HepG2 (cell line): ENCODE data around the gene CCDC183. TPM values are rescaled to one million over a fixed set of nuclear protein-coding genes. Genes with fewer than 3 reads are reported as not detected.

Experiments
- BHLHE40 ChIP-seq: IDR thresholded peaks from 2 replicates; pipeline ENCODE4 v1.6.1; 2011; ENCODE audit warnings: low read length, improper control_type of control experiment
- BORCS8-MEF2B ChIP-seq: sonication (generic); formaldehyde crosslinking; IDR thresholded peaks from 2 replicates; pipeline ENCODE4 v1.8.0; 2022; ENCODE audit warnings: mild to moderate bottlenecking, missing genetic modification reagents
- ELF1 ChIP-seq: sonication (generic); formaldehyde crosslinking; IDR thresholded peaks from 2 replicates; pipeline ENCODE4 v1.4.0; 2020; ENCODE audit warnings: missing genetic modification reagents
- MXI1 ChIP-seq: IDR thresholded peaks from 3 replicates; pipeline ENCODE4 v1.6.1; 2012; ENCODE audit warnings: low read depth, low read length, inconsistent platforms, borderline replicate concordance
- MYC ChIP-seq: sonication (generic); formaldehyde crosslinking; IDR thresholded peaks from 2 replicates; pipeline ENCODE4 v1.9.0; 2021; ENCODE audit warnings: missing genetic modification reagents, borderline replicate concordance
- NFKBIZ ChIP-seq: IDR thresholded peaks from 2 replicates; pipeline ENCODE4 v1.6.1; 2018; ENCODE audit warnings: missing genetic modification reagents, missing compliant biosample characterization
- NR2F6 ChIP-seq, 2 experiments: IDR thresholded peaks; 2 replicates each; pipeline ENCODE4 v1.6.1; 2016; ENCODE audit warnings: antibody characterized with exemption in 1 of 2, mild to moderate bottlenecking in 1 of 2
- SOX13 ChIP-seq, 3 experiments: fragments of 450-650 bp in 1 of 3; sonication (generic) in 1 of 3; formaldehyde crosslinking in 1 of 3; IDR thresholded peaks in 2 of 3; conservative IDR thresholded peaks in 1 of 3; 2 replicates each; pipeline versions ENCODE4 v1.5.0 to v1.6.1; 2016 to 2020; ENCODE audit warnings: antibody characterized with exemption in 1 of 3, mild to moderate bottlenecking in 1 of 3, missing compliant biosample characterization in 1 of 3, missing genetic modification reagents in 1 of 3, moderate library complexity in 1 of 3
- ZBTB34 ChIP-seq: sonication (generic); formaldehyde crosslinking; IDR thresholded peaks from 2 replicates; pipeline ENCODE4 v1.8.0; 2022; ENCODE audit warnings: mild to moderate bottlenecking, missing genetic modification reagents
- ZBTB37 ChIP-seq: sonication (generic); formaldehyde crosslinking; IDR thresholded peaks from 2 replicates; pipeline ENCODE4 v1.4.0; 2020; ENCODE audit warnings: mild to moderate bottlenecking, missing genetic modification reagents
- ZFP1 ChIP-seq: IDR thresholded peaks from 2 replicates; pipeline ENCODE4 v1.6.1; 2016
- ZNF124 ChIP-seq: sonication (generic); formaldehyde crosslinking; IDR thresholded peaks from 2 replicates; pipeline ENCODE4 v1.4.0; 2020; ENCODE audit warnings: missing genetic modification reagents
- ZNF296 ChIP-seq: sonication (generic); formaldehyde crosslinking; conservative IDR thresholded peaks from 2 replicates; pipeline ENCODE4 v1.5.0; 2020; ENCODE audit warnings: mild to moderate bottlenecking, missing genetic modification reagents
- ZNF326 ChIP-seq: sonication (generic); formaldehyde crosslinking; IDR thresholded peaks from 2 replicates; pipeline ENCODE4 v1.4.0; 2020; ENCODE audit warnings: missing genetic modification reagents, borderline replicate concordance
- ZNF510 ChIP-seq: sonication (generic); formaldehyde crosslinking; IDR thresholded peaks from 2 replicates; pipeline ENCODE4 v1.4.0; 2020; ENCODE audit warnings: low read depth, mild to moderate bottlenecking, missing genetic modification reagents
- ZNF543 ChIP-seq: sonication (generic); formaldehyde crosslinking; IDR thresholded peaks from 2 replicates; pipeline ENCODE4 v1.4.0; 2020; ENCODE audit warnings: mild to moderate bottlenecking, missing genetic modification reagents
- ZNF605 ChIP-seq: sonication (generic); formaldehyde crosslinking; IDR thresholded peaks from 2 replicates; pipeline ENCODE4 v1.8.0; 2022; ENCODE audit warnings: mild to moderate bottlenecking, missing genetic modification reagents
- ZNF891 ChIP-seq: sonication (generic); formaldehyde crosslinking; IDR thresholded peaks from 2 replicates; pipeline ENCODE4 v1.5.0; 2020; ENCODE audit warnings: mild to moderate bottlenecking, missing genetic modification reagents
- polyA plus RNA-seq, 8 experiments: library from polyadenylated mRNA; depleted of rRNA in 3 of 8; stranded (reverse) in 7 of 8; unstranded in 1 of 8; fragments of >200 nt; fragmentation: Illumina TruSeq in 4 of 8; extraction: Trizol in 4 of 8; gene quantifications; 2 replicates each; pipeline versions ENCODE4 v1.2.1 to v1.2.3, GENCODE V29; 2011 to 2016; ENCODE audit warnings: low read depth in 4 of 8, missing spikeins in 1 of 8, mixed read lengths in 1 of 8; ENCODE audit not compliant: insufficient read depth in 1 of 8
- total RNA-seq, 5 experiments: library from RNA; depleted of rRNA; stranded (reverse); fragments of >200 nt; fragmentation: Illumina TruSeq; extraction: Trizol; gene quantifications; 2 replicates each; pipeline ENCODE4 v1.2.3, GENCODE V29; 2016; ENCODE audit warnings: low read depth in 1 of 5
- TF ChIP-seq, protein P1 (sequence below): IDR thresholded peaks from 2 replicates; pipeline ENCODE4 v1.6.1; 2016; ENCODE audit warnings: mild to moderate bottlenecking, missing biosample characterization, missing genetic modification reagents
- TF ChIP-seq, protein P2 (sequence below): IDR thresholded peaks from 2 replicates; pipeline ENCODE4 v1.6.1; 2016; ENCODE audit warnings: control low read depth
- TF ChIP-seq, protein P3 (sequence below): IDR thresholded peaks from 2 replicates; pipeline ENCODE4 v1.6.1; 2016; ENCODE audit warnings: missing compliant biosample characterization, missing genetic modification reagents, borderline replicate concordance

Gene CCDC183
- total and polyA plus RNA-seq, 2 of the 13 experiments (the other 11 are each of a cell fraction or from before 2014, with no cell fraction given), result 5.0 to 66.4 TPM

GRCh38 chr9:136850866-136851775 is 55.0 kb downstream of the CCDC183 start (continued):
- TF ChIP-seq SOX13 (IDR thresholded peaks at IDR 0.05), result no peak
- no peak for TF ChIP-seq SOX13 (CRISPR knock-in tag; conservative IDR thresholded peaks at IDR 0.05 in 1 of 2, IDR thresholded peaks at IDR 0.05 in 1 of 2)
- no peak for TF ChIP-seq ZFP1 (CRISPR knock-in tag)
- no peak for TF ChIP-seq MXI1
- no peak for TF ChIP-seq BORCS8-MEF2B
- TF ChIP-seq BHLHE40, result no peak
- TF ChIP-seq ZNF543 (CRISPR knock-in tag), result no peak
- TF ChIP-seq MYC, result no peak
- TF ChIP-seq, protein P1, sequence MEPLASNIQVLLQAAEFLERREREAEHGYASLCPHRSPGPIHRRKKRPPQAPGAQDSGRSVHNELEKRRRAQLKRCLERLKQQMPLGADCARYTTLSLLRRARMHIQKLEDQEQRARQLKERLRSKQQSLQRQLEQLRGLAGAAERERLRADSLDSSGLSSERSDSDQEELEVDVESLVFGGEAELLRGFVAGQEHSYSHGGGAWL, result no peak
- no peak for TF ChIP-seq ZNF605 (CRISPR knock-in tag)
- TF ChIP-seq ZNF124, result no peak
- TF ChIP-seq ZNF296, result no peak
- TF ChIP-seq, protein P2, sequence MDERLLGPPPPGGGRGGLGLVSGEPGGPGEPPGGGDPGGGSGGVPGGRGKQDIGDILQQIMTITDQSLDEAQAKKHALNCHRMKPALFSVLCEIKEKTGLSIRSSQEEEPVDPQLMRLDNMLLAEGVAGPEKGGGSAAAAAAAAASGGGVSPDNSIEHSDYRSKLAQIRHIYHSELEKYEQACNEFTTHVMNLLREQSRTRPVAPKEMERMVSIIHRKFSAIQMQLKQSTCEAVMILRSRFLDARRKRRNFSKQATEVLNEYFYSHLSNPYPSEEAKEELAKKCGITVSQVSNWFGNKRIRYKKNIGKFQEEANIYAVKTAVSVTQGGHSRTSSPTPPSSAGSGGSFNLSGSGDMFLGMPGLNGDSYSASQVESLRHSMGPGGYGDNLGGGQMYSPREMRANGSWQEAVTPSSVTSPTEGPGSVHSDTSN, result no peak
- TF ChIP-seq ZBTB37 (CRISPR knock-in tag), result no peak
- TF ChIP-seq ZBTB34 (CRISPR knock-in tag), result no peak
- TF ChIP-seq ZNF891 (CRISPR knock-in tag), result 0 out of 2 replicates have a peak, but pooled peaks have one; percentile 1
- TF ChIP-seq ZNF510, result no peak
- TF ChIP-seq, protein P3, sequence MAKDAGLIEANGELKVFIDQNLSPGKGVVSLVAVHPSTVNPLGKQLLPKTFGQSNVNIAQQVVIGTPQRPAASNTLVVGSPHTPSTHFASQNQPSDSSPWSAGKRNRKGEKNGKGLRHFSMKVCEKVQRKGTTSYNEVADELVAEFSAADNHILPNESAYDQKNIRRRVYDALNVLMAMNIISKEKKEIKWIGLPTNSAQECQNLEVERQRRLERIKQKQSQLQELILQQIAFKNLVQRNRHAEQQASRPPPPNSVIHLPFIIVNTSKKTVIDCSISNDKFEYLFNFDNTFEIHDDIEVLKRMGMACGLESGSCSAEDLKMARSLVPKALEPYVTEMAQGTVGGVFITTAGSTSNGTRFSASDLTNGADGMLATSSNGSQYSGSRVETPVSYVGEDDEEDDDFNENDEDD, result no peak
- no peak for TF ChIP-seq ELF1 (CRISPR knock-in tag)
- no peak for TF ChIP-seq NFKBIZ (CRISPR knock-in tag)
- TF ChIP-seq NR2F6 (IDR thresholded peaks at IDR 0.05), result no peak
- no peak for TF ChIP-seq NR2F6 (CRISPR knock-in tag; IDR thresholded peaks at IDR 0.05)
- no peak for TF ChIP-seq ZNF326 (CRISPR knock-in tag)
